Rectal smooth muscle tissue (tissue), 1 donor: Measurements from ENCODE around the gene NAT8L.

Source experiments
- H3K27ac ChIP-seq: one replicate; pipeline ENCODE4 v1.7.0; 2013; ENCODE audit warnings: low read depth, low read length, inconsistent platforms
- H3K27me3 ChIP-seq: one replicate; pipeline ENCODE4 v1.7.0; 2013; ENCODE audit warnings: low read length; ENCODE audit not compliant: control insufficient read depth, insufficient read depth
- H3K36me3 ChIP-seq: one replicate; pipeline ENCODE4 v1.7.0; 2013; ENCODE audit warnings: low read length; ENCODE audit not compliant: control insufficient read depth, insufficient read depth
- H3K4me1 ChIP-seq: one replicate; pipeline ENCODE4 v1.7.0; 2013; ENCODE audit warnings: low read length; ENCODE audit not compliant: control insufficient read depth, insufficient read depth
- H3K4me3 ChIP-seq: one replicate; pipeline ENCODE4 v1.7.0; 2013; ENCODE audit warnings: low read length
- H3K9ac ChIP-seq: one replicate; pipeline ENCODE4 v1.7.0; 2013; ENCODE audit warnings: low read length

The NAT8L gene

GRCh38 chr4:2087170-2087569 lies 28.0 kb downstream of the NAT8L start:
- no peaks in the 10 kb centered on the region for H3K27me3 ChIP-seq
- H3K9ac ChIP-seq: no peak overlapping the region
- no peaks in the 10 kb centered on the region for H3K4me1 ChIP-seq
- H3K27ac ChIP-seq: no peak overlapping the region
- H3K36me3 ChIP-seq: no peaks in the 10 kb centered on the region
- no peak overlapping the region for H3K4me3 ChIP-seq

- H3K27ac ChIP-seq: no peak overlapping the region
- no peak overlapping the region for H3K4me3 ChIP-seq
- no peaks in the 10 kb centered on the region for H3K4me1 ChIP-seq
- H3K36me3 ChIP-seq: no peaks in the 10 kb centered on the region
- no peaks in the 10 kb centered on the region for H3K27me3 ChIP-seq
- no peak overlapping the region for H3K9ac ChIP-seq
These were observed 30.1 kb downstream of the NAT8L start for GRCh38 chr4:2089222-2089621.

- Histone ChIP-seq H3K27me3 (no peaks in the 10 kb centered on the region), H3K27ac (no peak overlapping the region), H3K4me3 (no peak overlapping the region), H3K9ac (no peak overlapping the region), H3K36me3 (no peaks in the 10 kb centered on the region), H3K4me1 (no peaks in the 10 kb centered on the region)
These were observed 31.5 kb downstream of the NAT8L start for GRCh38 chr4:2090642-2091041.

- no peak overlapping the region for H3K4me3 ChIP-seq
- no peaks in the 10 kb centered on the region for H3K4me1 ChIP-seq
- no peaks in the 10 kb centered on the region for H3K36me3 ChIP-seq
- no peak overlapping the region for H3K27ac ChIP-seq
- H3K9ac ChIP-seq: no peak overlapping the region
- no peaks in the 10 kb centered on the region for H3K27me3 ChIP-seq
These were observed 33.0 kb downstream of the NAT8L start for GRCh38 chr4:2091990-2092668.

- no peak overlapping the region for H3K4me3 ChIP-seq
- no peak overlapping the region for H3K27ac ChIP-seq
- no peaks in the 10 kb centered on the region for H3K27me3 ChIP-seq
- no peaks in the 10 kb centered on the region for H3K36me3 ChIP-seq
- no peak overlapping the region for H3K9ac ChIP-seq
- no peaks in the 10 kb centered on the region for H3K4me1 ChIP-seq
These were observed 33.5 kb downstream of the NAT8L start for GRCh38 chr4:2092669-2093053.

GRCh38 chr4:2093265-2093664 lies 34.1 kb downstream of the NAT8L start:
- no peak overlapping the region for H3K27ac ChIP-seq

GRCh38 chr4:2094545-2094944 lies 35.4 kb downstream of the NAT8L start:
- H3K27ac ChIP-seq: no peak overlapping the region
- H3K4me1 ChIP-seq: no peaks in the 10 kb centered on the region
- H3K27me3 ChIP-seq: no peaks in the 10 kb centered on the region
- no peak overlapping the region for H3K4me3 ChIP-seq
- no peaks in the 10 kb centered on the region for H3K36me3 ChIP-seq
- no peak overlapping the region for H3K9ac ChIP-seq

More at GRCh38 chr4:2093265-2093664, 34.1 kb downstream of the NAT8L start:
- no peaks in the 10 kb centered on the region for H3K4me1 ChIP-seq
- H3K27me3 ChIP-seq: no peaks in the 10 kb centered on the region
- no peak overlapping the region for H3K4me3 ChIP-seq
- no peak overlapping the region for H3K9ac ChIP-seq
- H3K36me3 ChIP-seq: no peaks in the 10 kb centered on the region

- Histone ChIP-seq H3K4me3 (no peak overlapping the region), H3K4me1 (no peaks in the 10 kb centered on the region), H3K36me3 (no peaks in the 10 kb centered on the region), H3K9ac (no peak overlapping the region), H3K27ac (no peak overlapping the region), H3K27me3 (no peaks in the 10 kb centered on the region)
These were observed 36.3 kb downstream of the NAT8L start for GRCh38 chr4:2095236-2096072.

GRCh38 chr4:2096073-2096609 lies 37.0 kb downstream of the NAT8L start:
- no peak overlapping the region for H3K9ac ChIP-seq
- no peak overlapping the region for H3K4me3 ChIP-seq
- no peaks in the 10 kb centered on the region for H3K36me3 ChIP-seq
- H3K27me3 ChIP-seq: no peaks in the 10 kb centered on the region
- H3K27ac ChIP-seq: no peak overlapping the region
- no peaks in the 10 kb centered on the region for H3K4me1 ChIP-seq

GRCh38 chr4:2101346-2102044 lies 42.4 kb downstream of the NAT8L start:
- Histone ChIP-seq H3K4me3 (no peak overlapping the region), H3K4me1 (no peaks in the 10 kb centered on the region), H3K9ac (no peak overlapping the region), H3K27me3 (no peaks in the 10 kb centered on the region), H3K27ac (no peak overlapping the region), H3K36me3 (no peaks in the 10 kb centered on the region)

GRCh38 chr4:2102045-2102883 lies 43.1 kb downstream of the NAT8L start:
- H3K36me3 ChIP-seq: no peaks in the 10 kb centered on the region
- H3K9ac ChIP-seq: no peak overlapping the region
- no peaks in the 10 kb centered on the region for H3K27me3 ChIP-seq
- H3K4me3 ChIP-seq: no peak overlapping the region
- H3K27ac ChIP-seq: no peak overlapping the region
- H3K4me1 ChIP-seq: no peaks in the 10 kb centered on the region
